ENCODE measurements around the gene GPATCH2.
"Not testable (repeated sequence)": the region's sequence is repeated elsewhere in the genome, so short reads cannot be mapped to it uniquely, and the experiment has no call there.

Gene GPATCH2

DNA sequence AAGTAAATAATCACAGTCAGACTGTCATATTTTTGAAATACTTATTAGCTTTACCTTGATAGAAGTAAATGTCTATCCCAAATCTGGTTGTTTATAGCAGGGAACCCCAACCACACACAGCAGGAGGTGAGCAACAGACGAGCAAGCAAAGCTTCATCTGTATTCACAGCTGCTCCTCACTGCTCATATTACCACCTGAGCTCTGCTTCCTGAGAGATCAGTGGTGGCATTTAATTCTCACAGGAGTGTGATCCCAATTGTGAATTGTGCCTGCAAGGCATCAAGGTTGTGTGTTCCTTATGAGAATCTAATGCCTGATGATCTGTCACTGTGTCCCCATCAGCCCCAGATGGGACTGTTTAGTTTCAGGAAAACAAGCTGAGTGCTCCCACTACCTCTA is 104.3 kb downstream of the GPATCH2 start:
- Histone ChIP-seq H3K4me3 (ENCODE audit: extremely low read depth, insufficient read depth, low read length, poor library complexity, severe bottlenecking) (no peak overlapping the region), H3K4me1 (ENCODE audit: control insufficient read depth, insufficient read depth, low read length, poor library complexity, severe bottlenecking) (no peaks in the 10 kb centered on the region), H3K9me3 (ENCODE audit: control insufficient read depth, low read length) (no peaks in the 10 kb centered on the region), H3K36me3 (ENCODE audit: control insufficient read depth, insufficient read depth, low read length) (no peaks in the 10 kb centered on the region), H3K27ac (ENCODE audit: low read depth, low read length, severe bottlenecking) (no peak overlapping the region)
- no CpG with 5 or more reads among the region's 1 CpG for WGBS, 2 experiments (ENCODE audit: insufficient coverage in 2 of 2)

DNA sequence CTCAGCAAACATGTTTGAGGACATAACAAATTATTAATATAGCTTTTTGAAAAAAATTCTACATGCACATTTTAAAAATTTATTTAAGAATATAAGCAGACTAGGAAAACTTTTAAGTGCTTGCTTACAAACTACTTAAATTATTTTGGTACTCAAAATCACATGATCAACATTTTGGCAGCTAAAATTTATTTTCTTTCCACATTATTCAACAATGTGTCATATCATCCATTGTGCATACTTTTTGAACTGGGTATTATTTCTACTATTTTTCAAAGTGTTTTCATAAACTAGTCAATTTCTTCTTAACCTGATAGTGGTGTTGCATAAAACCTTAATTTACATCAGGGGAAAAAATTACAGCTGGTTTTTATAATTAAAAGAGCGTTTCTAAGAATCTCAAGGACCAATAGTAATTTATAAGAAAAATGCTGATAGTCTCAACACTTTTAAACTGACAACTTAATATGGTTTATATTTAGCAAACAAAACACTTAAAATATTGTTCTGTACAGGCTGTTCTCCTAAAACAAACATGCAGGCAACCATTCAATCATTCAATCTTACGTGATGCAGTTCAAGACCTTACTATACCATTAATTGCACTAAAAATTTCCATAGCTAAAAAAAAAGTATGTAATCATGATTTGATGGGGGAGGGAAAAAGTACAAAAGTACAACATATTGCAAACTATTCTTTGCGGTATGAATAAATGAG is 105.0 kb downstream of the GPATCH2 start:
- H3K4me3 ChIP-seq (ENCODE audit: extremely low read depth, insufficient read depth, low read length, poor library complexity, severe bottlenecking) = no peak overlapping the region
- no CpG with 5 or more reads among the region's 3 CpGs for WGBS, 2 experiments (ENCODE audit: insufficient coverage in 2 of 2)
- H3K27ac ChIP-seq (ENCODE audit: low read depth, low read length, severe bottlenecking) = no peak overlapping the region
- H3K9me3 ChIP-seq (ENCODE audit: control insufficient read depth, low read length) = no peaks in the 10 kb centered on the region
- no peaks in the 10 kb centered on the region for H3K4me1 ChIP-seq (ENCODE audit: control insufficient read depth, insufficient read depth, low read length, poor library complexity, severe bottlenecking)
- no peaks in the 10 kb centered on the region for H3K36me3 ChIP-seq (ENCODE audit: control insufficient read depth, insufficient read depth, low read length)

DNA sequence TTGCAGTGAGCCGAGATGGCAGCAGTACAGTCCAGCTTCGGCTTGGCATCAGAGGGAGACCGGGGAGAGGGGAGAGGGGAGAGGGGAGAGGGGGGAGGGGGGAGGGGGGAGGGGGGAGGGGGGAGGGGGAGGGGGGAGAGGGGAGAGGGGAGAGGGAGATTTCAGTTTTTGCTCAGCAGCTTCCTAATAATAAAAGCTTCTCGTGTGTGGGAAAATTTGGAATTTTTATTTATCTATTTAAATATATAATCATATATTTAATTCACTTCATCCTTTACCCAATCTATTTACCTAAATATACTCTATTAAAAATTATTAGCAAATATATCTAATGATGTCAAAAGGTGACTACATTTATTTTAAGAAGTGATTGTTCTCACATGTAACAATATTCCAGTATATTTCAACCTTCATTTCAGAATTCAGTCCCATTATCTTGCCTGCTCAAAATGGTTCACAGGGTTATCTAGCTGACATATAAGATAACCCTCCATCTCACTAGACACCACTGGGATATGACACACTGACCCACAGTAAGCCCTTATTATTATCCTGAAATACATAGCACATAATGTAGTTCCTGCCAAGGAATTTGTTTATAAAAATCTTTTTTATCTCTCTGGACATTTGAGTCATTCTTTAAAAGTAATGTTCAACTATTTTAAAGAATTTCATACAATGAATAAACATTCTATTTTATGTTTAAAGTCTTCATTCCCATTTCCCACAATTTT is 105.9 kb downstream of the GPATCH2 start:
- H3K27ac ChIP-seq (ENCODE audit: low read depth, low read length, severe bottlenecking) = no peak overlapping the region
- no peaks in the 10 kb centered on the region for H3K36me3 ChIP-seq (ENCODE audit: control insufficient read depth, insufficient read depth, low read length)
- no peaks in the 10 kb centered on the region for H3K4me1 ChIP-seq (ENCODE audit: control insufficient read depth, insufficient read depth, low read length, poor library complexity, severe bottlenecking)
- no peaks in the 10 kb centered on the region for H3K9me3 ChIP-seq (ENCODE audit: control insufficient read depth, low read length)
- no peak overlapping the region for H3K4me3 ChIP-seq (ENCODE audit: extremely low read depth, insufficient read depth, low read length, poor library complexity, severe bottlenecking)
- no CpG with 5 or more reads among the region's 4 CpGs for WGBS, 2 experiments (ENCODE audit: insufficient coverage in 2 of 2)

DNA sequence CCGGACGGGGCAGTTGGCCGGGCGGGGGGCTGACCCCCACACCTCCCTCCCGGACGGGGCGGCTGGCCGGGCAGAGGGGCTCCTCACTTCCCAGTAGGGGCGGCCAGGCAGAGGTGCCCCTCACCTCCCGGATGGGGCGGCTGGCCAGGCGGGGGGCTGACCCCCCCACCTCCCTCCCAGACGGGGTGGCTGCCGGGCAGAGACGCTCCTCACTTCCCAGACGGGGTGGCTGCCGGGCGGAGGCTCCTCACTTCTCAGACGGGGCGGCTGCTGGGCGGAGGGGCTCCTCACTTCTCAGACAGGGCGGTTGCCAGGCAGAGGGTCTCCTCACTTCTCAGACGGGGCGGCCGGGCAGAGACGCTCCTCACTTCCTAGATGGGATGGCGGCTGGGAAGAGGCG is 107.0 kb downstream of the GPATCH2 start:
- not testable (repeated sequence) for H3K36me3 ChIP-seq (ENCODE audit: control insufficient read depth, insufficient read depth, low read length); H3K9me3 ChIP-seq (ENCODE audit: control insufficient read depth, low read length); H3K4me1 ChIP-seq (ENCODE audit: control insufficient read depth, insufficient read depth, low read length, poor library complexity, severe bottlenecking); H3K27ac ChIP-seq (ENCODE audit: low read depth, low read length, severe bottlenecking); H3K4me3 ChIP-seq (ENCODE audit: extremely low read depth, insufficient read depth, low read length, poor library complexity, severe bottlenecking)
- no CpG with 5 or more reads among the region's 28 CpGs for WGBS, 2 experiments (ENCODE audit: insufficient coverage in 2 of 2)

- WGBS, 2 experiments (ENCODE audit: insufficient coverage in 2 of 2) = 88% methylated on average over 1 of the region's 3 CpGs; no CpG with 5 or more reads in 1 of the 2 experiments
- Histone ChIP-seq H3K9me3 (ENCODE audit: control insufficient read depth, low read length) (no peaks in the 10 kb centered on the region), H3K4me1 (ENCODE audit: control insufficient read depth, insufficient read depth, low read length, poor library complexity, severe bottlenecking) (no peaks in the 10 kb centered on the region), H3K36me3 (ENCODE audit: control insufficient read depth, insufficient read depth, low read length) (no peaks in the 10 kb centered on the region), H3K27ac (ENCODE audit: low read depth, low read length, severe bottlenecking) (no peak overlapping the region), H3K4me3 (ENCODE audit: extremely low read depth, insufficient read depth, low read length, poor library complexity, severe bottlenecking) (no peak overlapping the region)
Measured at GRCh38 chr1:217522277-217522676, 108.6 kb downstream of the GPATCH2 start.

DNA sequence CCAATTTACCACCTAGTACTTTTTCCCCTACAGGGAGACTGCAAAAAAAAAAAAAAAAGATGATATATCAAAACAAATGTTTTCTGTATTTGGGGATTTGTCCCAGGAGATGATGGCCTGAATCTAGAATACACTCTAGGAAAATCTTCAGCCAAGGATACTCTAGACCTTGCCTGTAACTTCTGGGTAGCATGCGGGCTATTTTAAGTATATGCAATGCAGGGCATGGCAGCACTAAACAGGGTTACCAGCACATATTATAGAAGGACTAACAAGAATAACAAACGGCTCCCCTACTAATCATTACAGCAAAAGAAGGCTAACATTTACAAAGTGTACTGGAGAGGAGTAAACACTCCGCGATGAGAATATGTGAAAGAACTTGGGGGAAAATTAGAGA is 109.6 kb downstream of the GPATCH2 start:
- Histone ChIP-seq H3K4me1 (ENCODE audit: control insufficient read depth, insufficient read depth, low read length, poor library complexity, severe bottlenecking) (no peaks in the 10 kb centered on the region), H3K9me3 (ENCODE audit: control insufficient read depth, low read length) (no peaks in the 10 kb centered on the region), H3K27ac (ENCODE audit: low read depth, low read length, severe bottlenecking) (no peak overlapping the region), H3K4me3 (ENCODE audit: extremely low read depth, insufficient read depth, low read length, poor library complexity, severe bottlenecking) (no peak overlapping the region), H3K36me3 (ENCODE audit: control insufficient read depth, insufficient read depth, low read length) (no peaks in the 10 kb centered on the region)
- no CpG with 5 or more reads among the region's 4 CpGs for whole genome bisulfite sequencing, 2 experiments (ENCODE audit: insufficient coverage in 2 of 2)

DNA sequence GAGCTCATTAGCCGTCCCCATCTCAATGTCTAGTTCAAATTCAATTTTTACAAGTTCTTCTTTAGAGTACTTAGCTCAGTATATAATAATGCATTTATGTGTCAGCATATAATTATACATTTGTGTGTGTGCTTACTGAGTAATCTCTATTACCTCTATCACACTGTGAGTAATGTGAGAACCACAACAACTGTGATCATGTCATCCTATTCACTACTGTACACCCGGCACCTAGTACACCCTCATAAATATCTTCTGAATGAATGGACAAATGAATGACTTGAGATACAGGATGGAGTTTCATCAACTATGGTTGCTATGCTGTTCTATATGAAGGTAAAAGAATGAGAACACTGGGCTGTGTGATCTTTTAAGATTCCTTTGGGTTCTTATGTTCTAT is 124.0 kb downstream of the GPATCH2 start:
- H3K27ac ChIP-seq (ENCODE audit: low read depth, low read length, severe bottlenecking) = no peak overlapping the region
- H3K36me3 ChIP-seq (ENCODE audit: control insufficient read depth, insufficient read depth, low read length) = no peaks in the 10 kb centered on the region
- no CpG with 5 or more reads among the region's 2 CpGs for WGBS, 2 experiments (ENCODE audit: insufficient coverage in 2 of 2)
- H3K4me1 ChIP-seq (ENCODE audit: control insufficient read depth, insufficient read depth, low read length, poor library complexity, severe bottlenecking) = no peaks in the 10 kb centered on the region
- no peaks in the 10 kb centered on the region for H3K9me3 ChIP-seq (ENCODE audit: control insufficient read depth, low read length)
- H3K4me3 ChIP-seq (ENCODE audit: extremely low read depth, insufficient read depth, low read length, poor library complexity, severe bottlenecking) = no peak overlapping the region

GRCh38 chr1:217498209-217498608 is 132.7 kb downstream of the GPATCH2 start:
- no peaks in the 10 kb centered on the region for H3K9me3 ChIP-seq (ENCODE audit: control insufficient read depth, low read length)
- H3K4me1 ChIP-seq (ENCODE audit: control insufficient read depth, insufficient read depth, low read length, poor library complexity, severe bottlenecking) = no peaks in the 10 kb centered on the region
- WGBS, 2 experiments (ENCODE audit: insufficient coverage in 2 of 2) = no CpG with 5 or more reads among the region's 5 CpGs
- H3K27ac ChIP-seq (ENCODE audit: low read depth, low read length, severe bottlenecking) = no peak overlapping the region
- H3K4me3 ChIP-seq (ENCODE audit: extremely low read depth, insufficient read depth, low read length, poor library complexity, severe bottlenecking) = no peak overlapping the region
- H3K36me3 ChIP-seq (ENCODE audit: control insufficient read depth, insufficient read depth, low read length) = no peaks in the 10 kb centered on the region

DNA sequence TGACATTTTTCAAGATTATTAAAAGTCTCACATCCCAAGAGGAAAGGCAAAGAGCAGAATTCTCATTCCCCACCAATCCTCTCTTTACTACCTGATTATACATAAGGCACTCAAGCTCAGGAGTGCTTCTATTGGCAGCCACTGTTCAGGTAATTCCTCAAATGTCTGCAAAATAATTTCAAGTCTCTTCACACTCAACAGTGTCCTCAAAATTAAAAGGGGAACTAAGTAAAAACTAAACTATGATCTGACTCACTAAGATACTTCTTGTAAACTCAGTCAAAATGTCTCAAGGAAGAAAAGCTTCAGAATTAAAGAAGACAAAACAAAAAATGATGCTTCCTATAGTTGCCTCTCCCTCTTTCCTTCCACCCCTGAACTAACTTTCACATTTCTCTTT is 135.6 kb downstream of the GPATCH2 start:
- Histone ChIP-seq H3K9me3 (ENCODE audit: control insufficient read depth, low read length) (no peaks in the 10 kb centered on the region), H3K36me3 (ENCODE audit: control insufficient read depth, insufficient read depth, low read length) (no peaks in the 10 kb centered on the region), H3K4me1 (ENCODE audit: control insufficient read depth, insufficient read depth, low read length, poor library complexity, severe bottlenecking) (no peaks in the 10 kb centered on the region), H3K4me3 (ENCODE audit: extremely low read depth, insufficient read depth, low read length, poor library complexity, severe bottlenecking) (no peak overlapping the region), H3K27ac (ENCODE audit: low read depth, low read length, severe bottlenecking) (no peak overlapping the region)

DNA sequence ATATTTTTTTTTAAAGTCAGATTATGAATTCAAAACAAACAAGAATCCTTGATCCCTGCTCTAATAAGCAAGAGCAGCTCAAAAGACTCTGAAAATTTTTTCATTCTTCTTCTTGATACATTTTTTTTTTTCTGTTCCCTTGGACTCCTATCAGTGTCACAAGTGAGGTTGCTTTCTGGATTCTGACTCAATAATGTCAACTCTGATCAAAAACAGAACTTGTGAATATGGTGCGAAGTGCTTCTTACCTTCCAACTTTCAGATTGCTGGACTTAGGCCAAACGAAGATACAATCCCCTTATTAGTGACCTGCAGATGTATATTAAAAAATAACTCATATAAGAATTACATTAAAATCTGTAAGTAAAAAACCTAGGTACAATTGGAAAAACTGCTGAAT is 136.1 kb downstream of the GPATCH2 start:
- WGBS, 2 experiments (ENCODE audit: insufficient coverage in 2 of 2) = no CpG with 5 or more reads among the region's 2 CpGs

DNA sequence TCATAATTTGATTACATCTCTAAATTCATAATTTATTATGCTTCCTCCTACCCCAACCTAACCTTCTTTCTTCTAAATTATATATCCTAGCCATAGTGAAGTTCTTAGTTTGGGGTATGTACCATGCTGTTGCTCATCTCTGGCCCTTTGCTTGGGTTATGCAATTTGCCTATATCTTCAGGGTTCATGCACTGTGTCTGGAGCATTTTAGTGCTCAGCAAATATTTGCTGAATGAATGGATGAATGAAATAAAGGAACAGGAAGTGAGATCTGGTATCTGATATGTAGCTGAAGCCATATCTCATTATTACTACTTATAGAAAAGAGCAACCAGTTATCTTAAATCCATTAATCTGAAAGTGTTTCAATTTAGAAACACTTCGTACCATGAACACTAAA is 137.6 kb downstream of the GPATCH2 start:
- no peaks in the 10 kb centered on the region for H3K36me3 ChIP-seq (ENCODE audit: control insufficient read depth, insufficient read depth, low read length)
- WGBS, 2 experiments (ENCODE audit: insufficient coverage in 2 of 2) = no CpG with 5 or more reads among the region's 1 CpG
- H3K27ac ChIP-seq (ENCODE audit: low read depth, low read length, severe bottlenecking) = no peak overlapping the region
- no peak overlapping the region for H3K4me3 ChIP-seq (ENCODE audit: extremely low read depth, insufficient read depth, low read length, poor library complexity, severe bottlenecking)
- no peaks in the 10 kb centered on the region for H3K9me3 ChIP-seq (ENCODE audit: control insufficient read depth, low read length)
- no peaks in the 10 kb centered on the region for H3K4me1 ChIP-seq (ENCODE audit: control insufficient read depth, insufficient read depth, low read length, poor library complexity, severe bottlenecking)

More for the DNA sequence above, 136.1 kb downstream of the GPATCH2 start:
- H3K4me3 ChIP-seq (ENCODE audit: extremely low read depth, insufficient read depth, low read length, poor library complexity, severe bottlenecking) = no peak overlapping the region
- H3K9me3 ChIP-seq (ENCODE audit: control insufficient read depth, low read length) = no peaks in the 10 kb centered on the region
- H3K27ac ChIP-seq (ENCODE audit: low read depth, low read length, severe bottlenecking) = no peak overlapping the region
- H3K36me3 ChIP-seq (ENCODE audit: control insufficient read depth, insufficient read depth, low read length) = no peaks in the 10 kb centered on the region
- no peaks in the 10 kb centered on the region for H3K4me1 ChIP-seq (ENCODE audit: control insufficient read depth, insufficient read depth, low read length, poor library complexity, severe bottlenecking)

All from mesodermal cell (in vitro differentiated cells).